PC-9 (cell line): Measurements from ENCODE around the gene CGB1. TPM values are rescaled to one million over a fixed set of nuclear protein-coding genes. Genes with fewer than 3 reads are reported as not detected.
"Not testable (repeated sequence)": the region's sequence is repeated elsewhere in the genome, so short reads cannot be mapped to it uniquely, and the experiment has no call there.

ENCODE experiments used
- BruUV-seq: library from RNA; stranded (reverse); fragments of 400-500 nt; replicated peaks from 2 replicates; lab custom pipeline; 2021; lab: Mats Ljungman, UMichigan
- CTCF ChIA-PET: fragments of 300-600 bp; sonication (Branson Sonifier 250); formaldehyde crosslinking; loops from one replicate; lab custom pipeline; 2022; ENCODE audit warnings: antibody characterized with exemption; lab: Charles Lee
- POLR2A ChIA-PET: fragments of 300-600 bp; sonication (Branson Sonifier 250); formaldehyde crosslinking; loops from one replicate; lab custom pipeline; 2022; ENCODE audit warnings: antibody characterized with exemption; ENCODE audit not compliant: unreplicated experiment; lab: Charles Lee
- DNase-seq, 2 experiments: peaks; one replicate each; pipeline versions ENCODE4 v3.0.0 to v3.0.0-alpha.2; 2015 to 2022; ENCODE audit warnings: mixed read lengths in 1 of 2
- H2AFZ ChIP-seq: fragments of 200-600 bp; sonication (generic); 2 replicates; pipeline ENCODE4 v1.8.1; 2017; ENCODE audit warnings: antibody characterized with exemption
- H3F3A ChIP-seq: fragments of 200-600 bp; sonication (generic); 2 replicates; pipeline ENCODE4 v1.8.1; 2017; ENCODE audit warnings: antibody characterized with exemption, mild to moderate bottlenecking, low read depth; ENCODE audit not compliant: insufficient read depth
- H3K27ac ChIP-seq: fragments of 200-600 bp; sonication (generic); 2 replicates; pipeline ENCODE4 v1.6.1; 2016; ENCODE audit warnings: mixed run types
- H3K27me3 ChIP-seq: fragments of 200-600 bp; sonication (generic); 2 replicates; pipeline ENCODE4 v1.6.1; 2016; ENCODE audit warnings: low read depth, mixed run types; ENCODE audit not compliant: insufficient read depth
- H3K36me3 ChIP-seq: fragments of 200-600 bp; sonication (generic); 2 replicates; pipeline ENCODE4 v1.6.1; 2016; ENCODE audit warnings: low read depth, mixed run types
- H3K4me1 ChIP-seq: fragments of 200-600 bp; sonication (generic); replicated peaks from 2 replicates; pipeline ENCODE4 v1.6.1; 2016; ENCODE audit warnings: mixed run types; ENCODE audit not compliant: insufficient read depth
- H3K4me2 ChIP-seq: fragments of 200-600 bp; sonication (generic); 2 replicates; pipeline ENCODE4 v1.6.1; 2017; ENCODE audit warnings: mixed run types
- H3K4me3 ChIP-seq: fragments of 200-600 bp; sonication (generic); 2 replicates; pipeline ENCODE4 v1.6.1; 2016; ENCODE audit warnings: mixed run types
- H3K79me2 ChIP-seq: fragments of 200-600 bp; sonication (generic); 2 replicates; pipeline ENCODE4 v1.6.1; 2017; ENCODE audit warnings: low read depth, mixed run types
- H3K9me2 ChIP-seq: fragments of 200-600 bp; sonication (generic); 2 replicates; pipeline ENCODE4 v1.8.1; 2017; ENCODE audit warnings: mild to moderate bottlenecking; ENCODE audit not compliant: insufficient read depth
- H3K9me3 ChIP-seq: fragments of 200-600 bp; sonication (generic); 2 replicates; pipeline ENCODE4 v1.8.1; 2016; ENCODE audit warnings: low read depth; ENCODE audit not compliant: insufficient read depth
- H4K20me1 ChIP-seq: fragments of 200-600 bp; sonication (generic); 2 replicates; pipeline ENCODE4 v1.8.1; 2017; ENCODE audit not compliant: insufficient read depth
- EZH2 ChIP-seq: fragments of 200-600 bp; sonication (generic); IDR thresholded peaks from 2 replicates; pipeline ENCODE4 v1.8.0; 2017; ENCODE audit warnings: antibody characterized with exemption, low read depth
- intact Hi-C: fragments of 100-400 bp; cut with micrococcal nuclease; formaldehyde crosslinking; loops from one replicate; pipeline ENCODE4 v1.10.0; 2022; ENCODE audit not compliant: unreplicated experiment
- total RNA-seq: library from RNA; stranded (reverse); gene quantifications from 2 replicates; pipeline ENCODE4 v1.2.3, GENCODE V29; 2021
- TF ChIP-seq, protein P1 (sequence below): fragments of 200-600 bp; sonication (generic); conservative IDR thresholded peaks from 2 replicates; pipeline ENCODE4 v1.6.1; 2017; ENCODE audit warnings: mixed run types, antibody characterized with exemption, mild to moderate bottlenecking, moderate library complexity

CGB1 gene
- total RNA-seq, 1 experiment from 2014 or later: 0.83 TPM

DNA sequence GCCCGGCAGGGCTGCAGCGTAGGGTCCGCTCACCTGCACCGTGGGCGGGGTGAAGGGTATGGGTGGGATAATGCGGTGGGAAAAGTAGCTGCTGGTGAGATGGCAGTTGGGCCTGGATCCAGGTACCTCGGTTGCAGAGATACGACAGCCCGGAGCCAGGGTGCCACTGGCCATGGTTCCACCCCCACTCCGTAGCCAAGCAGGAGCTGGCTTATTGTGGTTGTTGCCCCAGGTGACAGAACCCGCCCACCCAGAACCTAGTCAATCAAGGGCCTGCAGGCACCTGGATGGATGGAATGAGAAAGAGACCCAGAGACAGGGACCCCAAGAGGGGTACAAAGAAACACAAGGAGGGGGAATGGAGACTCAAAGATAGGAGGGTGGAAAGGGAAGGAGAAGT lies 16.4 kb downstream of the CGB1 start:
- Histone ChIP-seq H3K9me2 (no peaks in the 10 kb centered on the region), H4K20me1 (no peaks in the 10 kb centered on the region), H3F3A (peaks cover 23% of the 10 kb centered on the region), H3K4me3 (no peak overlapping the region), H2AFZ (no peak overlapping the region), H3K27ac (no peak overlapping the region), H3K4me2 (no peak overlapping the region), H3K4me1 (peaks cover 9% of the 10 kb centered on the region; the same call in 1 of the 2 replicates), H3K27me3 (no peaks in the 10 kb centered on the region), H3K9me3 (no peaks in the 10 kb centered on the region), H3K36me3 (0 out of 2 replicates have a peak, but pooled peaks cover 2% of the 10 kb centered on the region), H3K79me2 (no peaks in the 10 kb centered on the region)
- DNase-seq: no peak
- POLR2A ChIA-PET: no interaction called here
- no TSS peak for BruUV-seq
- TF ChIP-seq EZH2: no peak
- TF ChIP-seq, protein P1, sequence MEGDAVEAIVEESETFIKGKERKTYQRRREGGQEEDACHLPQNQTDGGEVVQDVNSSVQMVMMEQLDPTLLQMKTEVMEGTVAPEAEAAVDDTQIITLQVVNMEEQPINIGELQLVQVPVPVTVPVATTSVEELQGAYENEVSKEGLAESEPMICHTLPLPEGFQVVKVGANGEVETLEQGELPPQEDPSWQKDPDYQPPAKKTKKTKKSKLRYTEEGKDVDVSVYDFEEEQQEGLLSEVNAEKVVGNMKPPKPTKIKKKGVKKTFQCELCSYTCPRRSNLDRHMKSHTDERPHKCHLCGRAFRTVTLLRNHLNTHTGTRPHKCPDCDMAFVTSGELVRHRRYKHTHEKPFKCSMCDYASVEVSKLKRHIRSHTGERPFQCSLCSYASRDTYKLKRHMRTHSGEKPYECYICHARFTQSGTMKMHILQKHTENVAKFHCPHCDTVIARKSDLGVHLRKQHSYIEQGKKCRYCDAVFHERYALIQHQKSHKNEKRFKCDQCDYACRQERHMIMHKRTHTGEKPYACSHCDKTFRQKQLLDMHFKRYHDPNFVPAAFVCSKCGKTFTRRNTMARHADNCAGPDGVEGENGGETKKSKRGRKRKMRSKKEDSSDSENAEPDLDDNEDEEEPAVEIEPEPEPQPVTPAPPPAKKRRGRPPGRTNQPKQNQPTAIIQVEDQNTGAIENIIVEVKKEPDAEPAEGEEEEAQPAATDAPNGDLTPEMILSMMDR: no peak
- intact Hi-C loops: no loop called here
- CTCF ChIA-PET: interaction anchor here (0.6 kb wide), 1 partner anchor 456 kb away, joined by 3 read pairs; no protein-coding TSS in a partner anchor

GRCh38 chr19:49019242-49019932 lies 17.3 kb downstream of the CGB1 start:
- H4K20me1 ChIP-seq: no peaks in the 10 kb centered on the region
- H2AFZ ChIP-seq: peak overlapping the region; percentile 30; the same call in 1 of the 2 replicates
- H3K4me3 ChIP-seq: peak overlapping the region; percentile 48; the same call in 1 of the 2 replicates
- no peak overlapping the region for H3K27ac ChIP-seq
- CTCF ChIA-PET: interaction anchor here (0.6 to 1.4 kb wide), 3 partner anchors 54 to 457 kb away, joined by 3 to 11 read pairs (median 6); partner anchors contain the start of gene ALDH16A1
- H3K4me2 ChIP-seq: peak overlapping the region; percentile 81
- DNase-seq: peak; percentile 64 to 89
- no peaks in the 10 kb centered on the region for H3K27me3 ChIP-seq
- peaks cover 29% of the 10 kb centered on the region for H3F3A ChIP-seq
- intact Hi-C loops: loop anchor here (5.0 kb wide), 1 partner anchor 38 kb away; the partner anchor contains the start of gene CGB7
- peaks cover 7% of the 10 kb centered on the region; the same call in 1 of the 2 replicates for H3K36me3 ChIP-seq
- TF ChIP-seq, protein P1: no peak; the same call in 1 of the 2 replicates
- POLR2A ChIA-PET: interaction anchor here (0.5 to 1.1 kb wide), 6 partner anchors 56 to 657 kb away, joined by 3 to 10 read pairs (median 5); partner anchors contain the start of gene IZUMO1
- peaks cover 9% of the 10 kb centered on the region; the same call in 1 of the 2 replicates for H3K4me1 ChIP-seq
- BruUV-seq: TSS peak; percentile 20
- H3K9me2 ChIP-seq: no peaks in the 10 kb centered on the region
- no peaks in the 10 kb centered on the region for H3K9me3 ChIP-seq
- no peaks in the 10 kb centered on the region for H3K79me2 ChIP-seq

- H3K4me3 ChIP-seq: peak overlapping the region; percentile 48; the same call in 1 of the 2 replicates
- intact Hi-C loops: loop anchor here (5.0 kb wide), 1 partner anchor 39 kb away; the partner anchor contains the start of gene CGB7
- ChIA-PET CTCF (interaction anchor here (0.6 to 1.4 kb wide), 3 partner anchors 23 to 55 kb away, joined by 3 to 11 read pairs (median 8); no protein-coding TSS in a partner anchor), POLR2A (interaction anchor here (0.5 to 1.1 kb wide), 4 partner anchors 25 to 658 kb away, joined by 3 to 10 read pairs (median 8); partner anchors contain the start of genes IZUMO1 and RUVBL2)
- H3K27me3 ChIP-seq, H4K20me1 ChIP-seq, H3K27ac ChIP-seq, H3K9me3 ChIP-seq, H3K9me2 ChIP-seq, H3K4me1 ChIP-seq, H3K36me3 ChIP-seq, H3K79me2 ChIP-seq: not testable (repeated sequence)
- peak overlapping the region; percentile 81 for H3K4me2 ChIP-seq
- DNase-seq: peak in 1 of 2 experiments; percentile 36
- H2AFZ ChIP-seq: 0 out of 2 replicates have a peak overlapping the region, but pooled peaks have one; percentile 30
- H3F3A ChIP-seq: peaks cover 29% of the 10 kb centered on the region
- TSS peak; percentile 84 for BruUV-seq
Measured at GRCh38 chr19:49018388-49019241, 18.1 kb downstream of the CGB1 start.
